ENCODE measurements around the gene DYNLRB1.

GRCh38 chr20:34526466-34526865, 10.2 kb downstream of the DYNLRB1 start:
- no peak for TF ChIP-seq EZH2 (IDR thresholded peaks at IDR 0.05; ENCODE audit: low read length, missing control alignments)
- TF ChIP-seq, protein P1, sequence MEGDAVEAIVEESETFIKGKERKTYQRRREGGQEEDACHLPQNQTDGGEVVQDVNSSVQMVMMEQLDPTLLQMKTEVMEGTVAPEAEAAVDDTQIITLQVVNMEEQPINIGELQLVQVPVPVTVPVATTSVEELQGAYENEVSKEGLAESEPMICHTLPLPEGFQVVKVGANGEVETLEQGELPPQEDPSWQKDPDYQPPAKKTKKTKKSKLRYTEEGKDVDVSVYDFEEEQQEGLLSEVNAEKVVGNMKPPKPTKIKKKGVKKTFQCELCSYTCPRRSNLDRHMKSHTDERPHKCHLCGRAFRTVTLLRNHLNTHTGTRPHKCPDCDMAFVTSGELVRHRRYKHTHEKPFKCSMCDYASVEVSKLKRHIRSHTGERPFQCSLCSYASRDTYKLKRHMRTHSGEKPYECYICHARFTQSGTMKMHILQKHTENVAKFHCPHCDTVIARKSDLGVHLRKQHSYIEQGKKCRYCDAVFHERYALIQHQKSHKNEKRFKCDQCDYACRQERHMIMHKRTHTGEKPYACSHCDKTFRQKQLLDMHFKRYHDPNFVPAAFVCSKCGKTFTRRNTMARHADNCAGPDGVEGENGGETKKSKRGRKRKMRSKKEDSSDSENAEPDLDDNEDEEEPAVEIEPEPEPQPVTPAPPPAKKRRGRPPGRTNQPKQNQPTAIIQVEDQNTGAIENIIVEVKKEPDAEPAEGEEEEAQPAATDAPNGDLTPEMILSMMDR (conservative IDR thresholded peaks at IDR 0.05 in 1 of 2, IDR thresholded peaks at IDR 0.05 in 1 of 2; ENCODE audit: low read depth in 1 of 2, low read length in 2 of 2): no peak

Data from fibroblast of lung (primary cell).